Activated CD4-positive, alpha-beta T cell treated with anti-CD3 and anti-CD28 coated beads for 48 hours (primary cell): ENCODE data around the gene CCNA1.

Experiments used
- DNase-seq: peaks from one replicate; pipeline ENCODE4 v3.0.0-alpha.2; 2020

The CCNA1 gene

DNA sequence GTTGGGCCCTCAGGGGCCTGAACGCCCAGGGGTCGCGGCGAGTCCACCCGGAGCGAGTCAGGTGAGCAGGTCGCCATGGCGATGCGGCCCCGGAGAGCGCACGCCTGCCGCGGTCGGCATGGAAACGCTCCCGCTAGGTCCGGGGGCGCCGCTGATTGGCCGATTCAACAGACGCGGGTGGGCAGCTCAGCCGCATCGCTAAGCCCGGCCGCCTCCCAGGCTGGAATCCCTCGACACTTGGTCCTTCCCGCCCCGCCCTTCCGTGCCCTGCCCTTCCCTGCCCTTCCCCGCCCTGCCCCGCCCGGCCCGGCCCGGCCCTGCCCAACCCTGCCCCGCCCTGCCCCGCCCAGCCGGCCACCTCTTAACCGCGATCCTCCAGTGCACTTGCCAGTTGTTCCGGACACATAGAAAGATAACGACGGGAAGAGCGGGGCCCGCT, at the start of gene CCNA1:
TSS of gene CCNA1 (plus strand) at position 390 of the 439 bp plus-strand sequence. CDS start 562 bp downstream, outside the sequence.
- DNase-seq = peak; percentile 27

DNA sequence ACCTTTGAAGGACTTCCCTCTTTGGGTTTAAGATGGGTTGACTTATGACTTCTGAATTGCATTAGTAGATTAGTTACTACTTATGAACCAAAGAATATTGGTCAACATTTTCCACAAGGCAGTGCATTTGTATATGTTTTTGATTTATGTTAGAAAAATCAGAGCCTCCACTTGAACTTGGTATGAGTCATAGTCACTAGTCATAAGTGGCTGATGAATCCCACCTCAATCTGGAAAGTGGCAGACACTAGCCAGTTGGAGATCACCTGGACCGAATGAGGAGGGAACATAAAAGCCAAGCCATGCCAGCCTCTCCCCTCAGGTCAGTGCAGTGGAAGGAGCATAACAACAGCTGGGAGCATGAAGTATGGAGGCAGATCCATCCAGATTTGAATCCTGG, 46.8 kb upstream of the CCNA1 start:
- DNase-seq = no peak

DNA sequence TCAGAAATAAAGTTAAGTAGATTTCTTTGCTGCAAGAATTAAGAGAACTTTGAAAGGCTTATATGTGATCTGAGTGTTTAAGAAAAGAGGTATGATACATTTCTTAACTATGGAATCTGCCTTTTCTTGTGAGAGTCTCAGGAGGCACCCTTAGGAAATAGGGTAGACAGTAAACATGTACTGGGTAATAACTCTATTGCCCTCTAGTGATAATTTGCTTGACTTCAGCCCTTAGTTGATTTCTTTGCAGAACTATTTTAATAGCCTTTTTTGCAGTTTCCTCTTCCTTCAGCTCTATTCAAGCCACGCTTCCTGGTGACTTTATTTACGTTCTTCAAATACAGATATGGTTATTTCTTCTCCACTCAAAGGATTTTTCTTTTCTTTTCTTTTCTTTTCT, 37.0 kb upstream of the CCNA1 start:
- no peak for DNase-seq

DNA sequence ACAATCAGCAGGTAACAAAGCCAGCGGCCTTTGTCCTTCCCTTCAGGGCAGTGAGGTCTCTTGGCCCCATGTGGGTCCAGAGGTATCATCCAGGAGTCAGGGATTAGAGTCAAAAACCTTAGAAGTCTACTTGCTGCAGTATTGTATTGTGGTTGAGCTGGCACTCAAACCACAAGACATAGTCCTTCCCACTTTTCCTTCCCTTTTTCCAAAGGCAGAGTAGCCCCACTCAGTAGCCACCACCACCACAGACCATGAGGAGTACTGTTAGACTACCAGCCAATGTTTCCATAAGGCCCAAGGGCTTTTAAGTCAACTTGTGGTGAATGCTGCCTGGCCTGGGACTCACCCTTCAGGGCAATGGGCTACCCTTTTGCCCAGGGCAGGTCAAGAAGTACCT, 27.1 kb upstream of the CCNA1 start:
- no peak for DNase-seq

DNA sequence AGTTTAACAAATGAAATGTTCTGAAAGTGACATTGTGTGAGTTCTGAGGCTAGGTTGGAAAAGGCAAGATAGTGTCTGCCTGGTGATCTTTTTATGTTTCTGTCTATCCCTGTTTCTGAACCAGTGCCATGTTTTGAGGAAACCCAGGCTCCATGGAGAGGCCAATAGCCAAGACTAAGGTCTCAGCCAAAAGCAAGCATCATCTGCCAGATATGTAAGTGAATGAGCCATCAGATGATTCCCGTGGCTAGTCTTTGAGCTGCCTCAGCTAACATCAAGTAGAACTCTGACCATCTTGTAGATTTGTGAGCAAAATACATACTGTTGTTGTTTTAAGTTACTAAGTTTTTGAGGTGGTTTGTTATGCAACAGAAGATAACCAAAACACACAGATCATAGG, 19.6 kb upstream of the CCNA1 start:
- no peak for DNase-seq

DNA sequence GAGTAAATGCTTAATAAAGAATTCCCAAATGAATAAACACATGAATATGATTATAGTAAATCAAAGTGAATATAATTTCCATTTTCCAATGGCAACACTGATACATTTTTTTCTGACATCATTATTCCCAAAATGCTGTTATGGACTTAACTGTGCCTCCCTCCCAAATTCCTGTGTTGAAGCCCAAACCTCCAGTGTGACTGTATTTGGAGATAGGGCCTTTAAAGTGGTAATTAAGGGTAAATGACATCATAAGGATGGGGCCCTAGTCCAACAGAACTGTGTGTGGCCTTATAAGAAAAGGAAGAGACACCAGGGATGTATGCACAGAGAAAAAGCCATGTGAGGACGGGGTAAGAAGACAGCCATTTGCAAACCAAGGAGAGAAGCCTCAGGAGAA, 19.1 kb upstream of the CCNA1 start:
- no peak for DNase-seq

DNA sequence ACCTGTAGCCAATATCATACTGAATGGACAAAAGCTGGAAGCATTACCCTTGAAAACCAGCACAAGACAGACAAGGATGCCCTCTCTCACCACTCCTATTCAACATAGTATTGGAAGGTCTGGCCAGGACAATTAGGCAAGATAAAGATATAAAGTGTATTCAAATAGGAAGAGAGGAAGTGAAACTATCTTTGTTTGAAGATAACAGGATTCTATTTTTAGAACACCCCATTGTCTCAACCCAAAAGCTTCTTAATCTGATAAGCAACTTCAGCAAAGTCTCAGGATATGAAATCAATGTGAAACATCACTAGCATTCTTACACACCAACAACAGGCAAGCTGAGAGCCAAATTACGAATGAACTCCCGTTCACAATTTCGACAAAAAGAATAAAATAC, 17.8 kb upstream of the CCNA1 start:
- DNase-seq = no peak

DNA sequence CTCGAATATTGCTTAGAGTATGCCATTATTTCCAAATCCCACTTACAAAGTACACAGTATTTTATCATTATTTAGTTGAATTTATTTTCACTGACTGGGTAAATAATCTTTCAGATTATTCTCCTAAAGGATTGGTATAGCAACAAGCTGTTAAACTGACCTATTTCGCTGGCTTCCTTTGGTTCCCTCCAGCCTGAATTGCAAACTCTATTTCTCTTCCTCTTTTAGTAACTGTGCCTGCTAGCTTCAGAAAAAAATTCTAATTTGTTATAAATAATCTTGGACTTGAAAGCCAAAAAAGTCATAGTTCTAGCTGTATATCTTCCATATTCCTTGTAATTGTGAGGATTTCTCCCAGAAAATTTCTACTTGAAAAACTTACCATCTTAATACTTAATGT, 15.0 kb upstream of the CCNA1 start:
- DNase-seq = no peak

DNA sequence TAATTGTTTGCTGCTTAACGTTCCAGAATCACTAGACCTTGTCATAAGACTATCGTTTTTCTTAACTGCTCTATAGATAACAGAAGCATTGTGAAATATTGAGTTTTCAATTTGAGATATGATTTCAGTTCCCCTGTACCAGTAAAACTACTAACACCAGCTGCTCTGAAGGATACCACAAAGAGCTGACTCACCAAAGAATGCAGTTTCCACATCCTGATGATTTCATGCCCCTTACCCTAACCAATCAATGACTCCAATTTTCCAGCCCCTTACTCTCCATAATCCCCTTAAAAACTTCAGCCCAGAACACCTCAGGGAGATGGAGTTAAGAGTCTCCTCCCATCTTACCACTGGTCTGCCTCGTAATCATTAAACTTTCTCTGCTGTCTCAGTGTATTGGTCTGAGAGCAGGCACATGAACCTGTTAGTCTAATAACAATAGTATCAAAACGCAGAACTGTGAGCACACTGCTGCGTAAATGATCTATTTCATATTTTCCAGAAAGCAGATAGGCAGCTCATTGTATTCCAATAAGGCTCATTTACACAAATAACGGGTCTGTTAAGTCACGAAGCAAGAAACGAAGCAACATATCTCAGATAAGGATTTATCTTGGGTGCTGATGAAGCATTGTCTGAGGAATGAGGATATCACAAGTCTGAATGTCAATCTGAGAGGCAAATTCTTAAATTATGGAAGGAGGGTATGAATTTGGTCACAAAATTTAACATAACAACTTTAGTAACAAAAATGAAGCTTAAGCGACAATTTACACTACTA, 14.1 kb upstream of the CCNA1 start:
- peak; percentile 6 for DNase-seq

DNA sequence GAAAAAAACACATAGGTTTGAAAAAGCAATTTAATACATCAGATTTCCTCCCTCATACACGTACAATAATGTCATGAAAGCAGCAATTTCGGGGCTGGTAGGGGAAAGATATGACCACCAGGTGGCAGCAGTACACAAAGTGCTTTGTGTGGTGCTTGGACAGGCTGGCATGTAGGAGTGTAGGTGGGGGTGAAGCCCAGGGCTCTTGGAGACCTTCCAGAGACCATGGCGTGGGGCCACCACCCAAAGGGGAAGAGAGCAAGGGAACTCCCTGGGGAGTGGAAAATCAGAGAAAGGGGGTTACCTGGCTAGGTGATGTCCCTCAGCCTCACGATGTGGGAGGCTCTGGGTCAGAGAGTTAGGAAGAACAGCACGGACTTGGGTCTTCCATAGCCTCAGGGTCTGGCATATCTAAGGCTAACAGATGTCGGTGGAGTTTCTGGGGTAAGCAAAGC, 11.8 kb upstream of the CCNA1 start:
- peak; percentile 84 for DNase-seq

DNA sequence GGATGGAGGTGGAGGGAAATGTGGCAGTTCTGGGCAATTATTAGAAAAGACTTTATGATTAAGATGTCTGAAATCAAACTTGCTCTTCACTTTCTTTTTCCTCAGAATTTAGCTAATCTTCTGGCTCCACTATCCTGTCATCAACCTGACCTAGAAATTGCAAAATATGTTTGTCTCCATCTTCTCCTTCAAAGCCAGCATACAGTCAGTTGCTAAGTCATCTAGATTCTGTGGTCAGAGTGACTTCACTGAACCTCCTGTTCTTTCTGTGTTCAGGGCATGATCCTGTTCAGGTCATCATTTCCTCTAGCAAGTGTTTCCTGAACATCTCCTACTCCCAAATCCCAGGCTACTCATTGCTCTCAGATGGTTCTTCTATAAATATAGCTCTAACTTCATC, 10.8 kb upstream of the CCNA1 start:
- no peak for DNase-seq

DNA sequence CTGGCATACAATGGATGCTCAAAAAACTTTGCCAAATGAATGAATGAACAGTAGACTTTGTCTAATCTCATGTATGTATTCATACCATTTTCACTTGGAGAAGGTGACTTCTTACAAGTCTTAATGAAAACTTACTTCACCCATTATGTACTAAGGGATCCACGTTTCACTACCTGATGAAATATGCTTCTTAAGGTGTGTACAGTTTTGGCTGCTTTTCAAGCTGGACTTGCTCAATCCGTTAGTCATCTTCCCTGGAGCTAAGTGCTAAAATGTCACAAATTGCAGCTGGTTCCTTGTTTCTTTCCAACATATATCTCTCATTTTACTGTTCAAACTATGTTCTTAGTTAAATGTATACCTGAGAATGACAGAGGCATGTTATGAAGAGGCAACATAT, 4.2 kb upstream of the CCNA1 start:
- DNase-seq = no peak

DNA sequence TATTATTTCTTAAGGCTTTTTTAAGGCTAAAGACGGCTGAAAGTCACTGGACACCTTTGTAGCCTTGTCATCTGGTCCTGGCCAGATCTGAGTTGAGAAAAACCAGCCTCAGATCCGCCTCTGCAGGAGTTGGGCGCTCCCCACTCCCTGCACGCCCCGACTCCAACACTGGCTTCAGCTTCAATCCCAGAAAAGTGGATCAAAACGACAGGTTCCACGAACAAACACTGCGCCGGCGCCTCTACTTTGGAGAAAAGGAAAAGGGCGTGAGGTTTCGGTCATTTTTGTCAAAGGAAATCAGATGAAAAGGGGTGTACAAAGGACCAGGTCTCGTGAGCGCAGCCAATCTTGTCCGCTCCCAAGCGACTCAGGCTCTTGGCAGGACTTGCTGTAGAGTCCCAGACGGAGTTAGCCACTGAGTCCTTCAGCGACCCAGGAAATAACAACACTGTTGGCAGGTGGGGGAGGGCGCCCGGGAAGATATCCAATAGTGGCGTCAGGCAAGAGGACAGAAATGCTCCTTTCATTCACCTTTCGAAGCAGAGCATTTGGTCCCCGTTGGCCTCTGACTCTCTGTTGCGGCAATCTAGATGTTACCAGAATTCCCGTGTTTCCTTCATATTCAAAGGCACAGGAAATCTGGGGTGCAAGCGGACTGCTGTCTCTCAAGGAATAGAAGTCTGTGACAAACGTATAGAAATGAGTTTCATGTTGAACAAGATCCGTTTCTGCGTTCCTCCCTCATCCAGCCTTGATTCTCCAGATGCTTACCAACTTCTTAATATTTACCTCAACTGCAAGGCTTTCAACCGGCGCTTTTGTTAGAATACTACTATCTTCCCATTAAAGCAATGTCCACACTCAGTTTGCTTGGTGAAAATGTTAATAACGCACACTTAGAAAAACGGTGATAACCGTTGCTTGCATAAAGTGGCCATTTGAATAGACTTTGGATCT, 1.8 kb upstream of the CCNA1 start:
- DNase-seq = no peak

DNA sequence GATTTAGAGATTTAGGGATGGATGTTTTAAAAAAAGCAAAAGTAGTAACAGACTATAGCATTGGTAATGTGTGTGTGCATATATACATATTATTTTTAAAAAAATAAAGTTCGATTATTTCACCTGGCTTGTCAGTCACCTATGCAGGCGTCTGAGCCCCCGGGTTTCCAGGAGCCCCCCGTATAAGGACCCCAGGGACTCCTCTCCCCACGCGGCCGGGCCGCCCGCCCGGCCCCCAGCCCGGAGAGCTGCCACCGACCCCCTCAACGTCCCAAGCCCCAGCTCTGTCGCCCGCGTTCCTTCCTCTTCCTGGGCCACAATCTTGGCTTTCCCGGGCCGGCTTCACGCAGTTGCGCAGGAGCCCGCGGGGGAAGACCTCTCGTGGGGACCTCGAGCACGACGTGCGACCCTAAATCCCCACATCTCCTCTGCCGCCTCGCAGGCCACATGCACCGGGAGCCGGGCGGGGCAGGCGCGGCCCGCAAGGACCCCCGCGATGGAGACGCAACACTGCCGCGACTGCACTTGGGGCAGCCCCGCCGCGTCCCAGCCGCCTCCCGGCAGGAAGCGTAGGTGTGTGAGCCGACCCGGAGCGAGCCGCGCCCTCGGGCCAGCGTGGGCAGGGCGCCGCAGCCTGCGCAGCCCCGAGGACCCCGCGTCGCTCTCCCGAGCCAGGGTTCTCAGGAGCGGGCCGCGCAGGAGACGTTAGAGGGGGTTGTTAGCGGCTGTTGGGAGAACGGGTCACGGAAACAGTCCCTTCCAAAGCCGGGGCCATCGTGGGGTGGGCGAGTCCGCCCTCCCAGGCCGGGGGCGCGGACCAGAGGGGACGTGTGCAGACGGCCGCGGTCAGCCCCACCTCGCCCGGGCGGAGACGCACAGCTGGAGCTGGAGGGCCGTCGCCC, 840 bp upstream of the CCNA1 start:
- DNase-seq = peak; percentile 24

DNA sequence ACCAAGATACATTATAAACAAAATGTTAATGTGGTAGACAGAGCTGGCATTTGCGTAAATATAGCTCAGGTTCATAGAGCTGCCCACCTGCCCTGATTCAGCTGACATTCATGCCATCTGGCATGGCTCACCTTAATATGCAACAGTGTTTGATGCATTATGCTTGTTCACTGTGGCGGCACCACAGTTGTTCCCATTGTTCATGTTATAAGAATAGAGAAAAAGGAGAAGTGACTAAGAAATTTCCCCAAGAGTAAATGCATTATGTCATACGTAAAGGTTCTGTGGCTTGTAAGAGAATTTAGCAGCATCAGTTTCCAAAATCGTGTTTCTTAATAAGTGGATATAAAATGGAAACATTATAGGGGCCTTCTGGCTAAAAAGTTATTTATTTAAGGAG, 4.5 kb downstream of the CCNA1 start:
- no peak for DNase-seq

DNA sequence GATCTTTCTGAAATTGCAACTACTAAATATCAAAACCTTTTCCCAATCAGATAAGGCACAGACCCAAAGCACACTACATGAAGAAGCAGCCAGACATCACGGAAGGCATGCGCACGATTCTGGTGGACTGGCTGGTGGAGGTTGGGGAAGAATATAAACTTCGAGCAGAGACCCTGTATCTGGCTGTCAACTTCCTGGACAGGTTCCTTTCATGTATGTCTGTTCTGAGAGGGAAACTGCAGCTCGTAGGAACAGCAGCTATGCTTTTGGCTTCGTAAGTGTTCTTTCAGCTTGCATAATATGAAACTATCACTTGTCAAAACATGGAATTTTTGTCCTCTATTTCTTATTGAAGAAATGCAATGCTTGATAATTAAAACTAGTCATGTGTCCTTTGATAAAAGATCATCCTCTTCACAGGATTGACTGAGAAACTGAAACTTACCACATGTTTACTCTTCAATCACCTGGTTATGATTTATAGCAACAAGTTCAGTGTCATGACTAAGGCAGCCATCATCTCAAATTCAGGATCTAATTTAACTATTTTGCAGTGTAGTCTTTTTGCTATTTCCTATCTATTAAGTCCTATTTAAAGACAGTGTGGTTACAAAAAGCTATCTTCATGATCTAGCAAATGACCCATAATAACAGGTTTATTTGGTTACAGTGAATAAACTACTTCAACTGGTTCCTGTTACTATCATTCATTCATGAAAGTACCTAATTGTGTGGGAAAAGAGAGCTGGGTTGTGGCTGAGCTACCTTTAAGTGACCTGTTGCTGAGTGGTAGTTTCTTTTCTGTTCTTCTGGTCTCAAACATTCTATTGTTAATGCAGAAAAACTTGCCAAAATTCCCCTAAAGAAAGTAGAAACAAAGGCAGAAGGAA, 6.5 kb downstream of the CCNA1 start:
- DNase-seq = no peak

DNA sequence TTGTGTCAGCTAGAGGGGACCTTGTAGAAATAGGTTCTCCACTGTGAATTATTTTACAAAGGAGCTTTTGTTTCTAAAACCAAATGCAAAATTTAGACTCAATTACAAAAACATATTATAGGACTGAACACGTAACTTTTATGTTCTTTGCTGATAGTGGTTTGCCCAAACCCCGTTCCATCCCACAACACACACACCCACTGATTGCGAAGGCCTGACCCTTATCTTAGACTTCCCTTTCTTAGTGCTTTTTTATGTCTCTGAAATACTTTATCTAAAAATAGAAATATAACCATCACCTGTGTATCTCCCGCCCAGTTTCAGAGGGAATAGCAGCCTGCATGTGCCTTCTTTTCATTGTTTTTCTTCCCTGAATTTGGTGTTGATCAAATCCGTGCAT, 13.0 kb downstream of the CCNA1 start:
- no peak for DNase-seq

DNA sequence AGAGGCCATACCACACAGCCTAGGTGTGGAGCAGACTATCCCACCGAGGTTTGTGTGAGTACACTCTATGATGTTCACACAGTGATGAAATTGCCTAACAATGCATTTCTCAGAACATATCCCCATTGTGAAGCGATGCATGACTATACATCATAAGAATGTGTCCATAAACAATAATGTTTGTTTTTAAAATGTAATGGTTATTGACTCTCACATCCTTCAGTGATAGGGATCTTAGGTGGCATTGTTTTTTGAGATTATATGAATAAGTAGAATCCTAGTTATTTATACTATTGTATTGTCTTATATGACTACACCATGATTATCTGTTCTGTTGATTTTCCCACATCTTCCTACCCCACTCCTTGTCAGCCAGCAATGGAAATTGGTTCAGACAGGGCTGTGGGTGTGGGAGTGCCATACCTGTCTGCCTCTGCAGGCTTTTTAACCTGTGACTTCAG, 13.6 kb downstream of the CCNA1 start:
- DNase-seq = no peak

DNA sequence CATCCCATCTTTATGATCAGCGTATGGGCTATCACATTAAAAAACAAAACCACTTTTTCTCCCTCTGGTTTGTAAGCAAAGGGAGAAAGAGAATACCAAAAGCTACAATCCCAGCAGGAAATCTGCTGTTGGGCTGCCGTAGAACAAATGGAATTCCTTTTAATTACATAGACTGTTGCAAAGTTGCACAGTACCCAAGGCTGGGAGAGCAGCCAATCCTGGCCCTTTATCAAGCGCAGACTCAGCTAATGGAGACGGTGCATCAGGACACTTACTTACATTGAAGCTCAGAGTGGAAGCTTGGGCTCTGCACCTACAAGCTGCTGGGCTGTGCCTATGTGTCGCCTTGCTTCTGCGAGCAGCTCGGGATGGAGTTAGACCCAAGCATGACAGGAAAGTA, 15.2 kb downstream of the CCNA1 start:
- DNase-seq = no peak

DNA sequence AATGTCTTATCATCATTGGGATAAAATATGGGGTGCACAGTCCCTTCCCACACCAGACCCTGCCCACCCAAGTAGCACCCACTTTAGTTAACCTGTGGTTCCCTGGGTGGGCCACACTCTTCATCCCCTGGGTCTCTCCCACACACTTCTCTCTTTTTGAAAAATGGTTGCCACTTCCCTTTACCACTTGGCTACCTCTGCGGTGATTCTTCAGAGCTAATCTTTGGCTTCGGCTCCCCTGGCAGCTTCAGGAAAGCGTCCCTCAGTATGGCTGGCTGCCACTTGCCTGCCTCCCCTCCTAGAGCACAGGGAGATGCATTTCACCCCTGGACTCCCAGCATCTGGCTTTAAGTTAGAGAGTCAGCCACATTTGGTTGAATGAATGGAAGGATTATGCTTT, 18.2 kb downstream of the CCNA1 start:
- DNase-seq = no peak

DNA sequence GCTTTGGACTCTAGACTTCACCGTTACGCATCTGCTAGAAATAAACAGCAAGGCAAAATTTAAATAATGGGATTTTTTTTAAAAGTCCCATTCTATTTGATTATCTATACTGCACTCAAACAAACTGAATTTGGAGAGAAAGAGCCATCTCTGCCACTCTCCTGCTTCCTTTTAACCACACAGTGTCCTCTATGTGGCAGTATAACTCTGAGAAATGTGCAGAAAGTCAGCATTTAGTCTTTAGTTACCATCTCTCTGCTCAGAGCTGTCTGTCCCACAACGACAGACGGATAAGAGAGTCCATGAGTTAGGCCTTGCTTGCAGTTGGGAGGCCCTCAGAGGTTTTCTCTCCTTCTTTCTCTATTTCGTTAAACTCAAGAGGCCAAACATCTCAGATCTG, 21.2 kb downstream of the CCNA1 start:
- DNase-seq = no peak

DNA sequence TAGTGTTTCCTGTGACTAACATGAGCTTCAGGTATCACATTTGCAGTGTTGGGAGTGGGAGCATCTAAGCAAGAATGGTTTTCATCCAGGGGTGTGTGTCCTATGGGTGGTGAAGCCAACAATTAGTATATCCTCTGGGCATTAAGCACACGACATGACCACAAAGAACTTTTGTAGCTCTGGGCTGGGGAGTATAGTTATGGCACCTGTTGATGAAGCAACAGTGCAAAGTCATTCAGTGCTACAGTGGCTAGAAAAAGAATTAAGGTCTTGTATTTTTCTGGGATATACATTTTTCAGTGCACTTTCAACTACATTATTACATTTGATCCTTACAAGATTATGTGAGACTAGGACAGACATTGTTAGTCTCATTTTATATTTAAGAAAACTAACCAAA, 21.8 kb downstream of the CCNA1 start:
- DNase-seq = no peak
